Esophagus mucosa (tissue), 1 donor: ENCODE results near the gene RNU1-1. TPM values are rescaled to one million over a fixed set of nuclear protein-coding genes. Genes with fewer than 3 reads are reported as not detected.
A peak's percentile ranks its signal among the peaks of the same experiment; 100 is the strongest.
"Not testable (repeated sequence)": the region's sequence is repeated elsewhere in the genome, so short reads cannot be mapped to it uniquely, and the experiment has no call there.

Source experiments
- ATAC-seq: fragments of 200-7000 bp; cut with Tn5 transposase; one replicate; pipeline ENCODE4 v1.9.1; 2020
- total RNA-seq: library from RNA; stranded (reverse); gene quantifications from one replicate; pipeline ENCODE4 v1.2.4, GENCODE V29; 2023
- donor health status: DM: yes; HTN: yes; CAD: no.

Gene RNU1-1
- total RNA-seq, 1 donor from 2014 or later, result 6,387 TPM

DNA sequence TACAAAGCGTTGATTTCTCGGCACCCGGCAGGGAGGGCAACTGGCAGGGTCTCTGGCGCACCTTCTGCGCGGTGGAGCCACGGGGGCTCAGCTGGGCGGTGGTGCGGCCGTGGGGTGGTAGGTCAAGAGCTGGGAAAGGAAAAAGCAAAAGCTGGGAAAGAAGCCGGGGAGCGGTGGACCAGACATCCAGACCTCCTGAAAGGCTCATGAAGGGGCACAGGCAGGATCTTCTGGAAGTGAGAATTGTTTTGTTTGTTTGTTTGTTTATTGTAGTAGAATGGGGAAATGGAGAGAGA, 7.2 kb upstream of the RNU1-1 start:
- no peak for ATAC-seq

DNA sequence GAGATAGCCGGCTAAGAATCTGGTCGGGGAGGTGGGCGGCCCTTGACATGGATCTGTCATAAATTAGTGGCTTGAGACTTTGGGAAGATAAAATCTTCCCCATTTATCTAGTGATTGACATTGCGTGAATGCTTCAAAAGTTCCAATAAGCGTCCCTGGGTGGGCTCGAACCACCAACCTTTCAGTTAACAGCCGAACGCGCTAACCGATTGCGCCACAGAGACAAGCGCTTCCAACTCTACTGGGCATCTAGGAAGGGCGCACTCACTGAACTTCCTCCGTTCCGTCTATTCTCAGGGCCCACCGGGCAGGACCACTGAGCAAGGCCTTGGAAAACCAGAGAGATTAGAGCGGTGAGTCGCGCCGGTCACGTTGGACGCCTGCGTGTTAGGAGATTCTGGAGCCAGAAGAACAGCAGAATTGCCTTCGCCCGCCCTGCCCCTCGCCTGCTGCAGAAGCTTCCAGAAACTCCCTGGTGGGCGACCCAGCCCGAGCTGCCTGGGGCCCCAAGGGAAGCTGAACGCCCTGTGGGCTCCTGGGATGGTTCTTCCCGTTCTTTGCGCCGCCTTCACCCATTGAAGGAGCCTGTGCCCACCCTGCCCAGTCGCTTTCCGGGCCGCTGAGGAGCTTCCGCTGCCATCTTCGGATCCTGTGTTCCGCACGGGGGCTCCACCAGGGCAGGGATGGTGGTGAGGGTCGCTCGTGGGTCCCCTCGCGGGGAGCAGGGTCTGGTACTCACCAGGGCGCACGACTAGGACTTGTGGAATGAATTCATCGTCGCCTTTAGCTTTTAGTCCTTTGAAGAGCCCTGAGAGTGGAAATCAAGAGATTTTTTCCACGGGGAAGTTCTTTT, 6.6 kb upstream of the RNU1-1 start:
- ATAC-seq, result not testable (repeated sequence)

DNA sequence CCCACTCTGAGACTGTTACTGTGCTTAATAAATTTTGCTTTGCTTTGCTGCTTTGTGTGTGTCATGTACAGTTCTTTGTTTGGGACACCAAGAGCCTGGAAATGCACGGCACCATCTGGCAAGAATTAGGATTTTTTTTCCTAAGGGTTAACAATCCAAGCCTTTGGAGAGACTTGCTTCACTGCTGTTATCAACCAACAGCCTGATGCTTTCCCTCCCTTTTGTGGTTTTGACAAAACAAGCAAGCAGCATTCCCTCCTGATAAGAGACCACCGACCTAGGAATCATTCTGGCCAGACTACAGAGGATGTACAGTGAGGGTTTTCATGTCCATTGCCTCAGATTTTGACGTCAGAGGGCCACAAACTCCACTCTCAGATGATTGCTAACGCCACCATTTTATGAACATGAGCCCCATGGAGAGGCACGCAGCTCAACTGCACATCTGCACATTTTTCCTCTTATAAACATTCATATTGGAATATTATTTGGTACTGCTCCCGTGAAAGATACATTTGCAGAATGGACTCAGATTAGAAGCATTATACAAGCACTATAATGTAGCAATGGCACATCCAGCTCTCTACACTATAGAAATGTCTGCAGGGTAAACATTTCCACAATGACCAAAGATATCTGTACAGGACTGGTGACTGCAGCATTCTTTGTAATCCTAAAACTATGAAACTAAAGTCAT, 5.3 kb upstream of the RNU1-1 start:
- not testable (repeated sequence) for ATAC-seq

DNA sequence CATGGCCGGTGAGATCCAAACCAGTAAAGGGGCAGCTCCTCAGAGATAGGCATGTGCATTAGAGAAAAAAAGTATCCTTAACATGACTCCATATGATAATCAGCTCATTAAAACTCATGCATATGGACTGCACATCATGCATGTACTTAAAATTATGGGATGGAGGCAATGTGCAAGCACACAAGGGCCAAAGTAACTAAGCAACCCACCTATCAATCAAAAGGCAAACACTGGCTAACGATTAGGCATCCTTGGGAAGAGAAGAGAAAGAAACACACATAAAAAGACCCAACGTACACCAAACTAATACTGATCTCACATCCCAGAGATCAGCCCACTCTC, 4.8 kb upstream of the RNU1-1 start:
- not testable (repeated sequence) for ATAC-seq

DNA sequence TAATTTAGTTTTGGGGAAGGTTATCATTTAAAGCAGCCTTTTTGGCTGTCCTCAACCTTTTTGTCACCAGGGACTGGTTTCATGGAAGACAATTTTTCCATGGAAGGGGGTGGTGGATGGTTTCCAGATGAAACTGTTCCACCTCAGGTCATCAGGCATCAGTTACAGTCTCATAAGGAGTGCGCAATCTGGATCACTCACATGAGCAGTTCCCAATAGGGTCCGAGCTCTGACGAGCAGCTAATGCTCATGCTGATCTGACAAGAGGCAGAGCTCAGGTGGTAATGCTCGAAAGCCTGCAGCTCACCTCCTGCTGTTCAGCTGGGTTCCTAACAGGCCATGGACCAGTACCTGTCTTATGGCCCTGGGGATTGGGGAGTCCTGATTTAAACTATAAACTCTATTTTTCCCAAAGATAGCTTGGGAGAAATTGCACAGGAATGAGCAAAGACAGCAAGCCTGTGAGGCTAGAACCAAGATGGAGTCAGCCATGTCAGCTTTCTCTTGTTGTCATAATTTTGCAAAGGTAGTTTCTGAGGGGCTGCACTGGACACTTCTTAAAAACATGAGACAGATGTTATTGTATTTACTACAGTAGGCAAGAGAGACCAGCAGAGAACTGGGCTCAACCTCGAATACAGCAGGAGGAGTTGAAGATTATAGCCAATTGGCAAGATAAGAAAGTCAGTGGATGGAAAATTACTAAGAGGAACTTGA, 2.8 kb upstream of the RNU1-1 start:
- not testable (repeated sequence) for ATAC-seq

DNA sequence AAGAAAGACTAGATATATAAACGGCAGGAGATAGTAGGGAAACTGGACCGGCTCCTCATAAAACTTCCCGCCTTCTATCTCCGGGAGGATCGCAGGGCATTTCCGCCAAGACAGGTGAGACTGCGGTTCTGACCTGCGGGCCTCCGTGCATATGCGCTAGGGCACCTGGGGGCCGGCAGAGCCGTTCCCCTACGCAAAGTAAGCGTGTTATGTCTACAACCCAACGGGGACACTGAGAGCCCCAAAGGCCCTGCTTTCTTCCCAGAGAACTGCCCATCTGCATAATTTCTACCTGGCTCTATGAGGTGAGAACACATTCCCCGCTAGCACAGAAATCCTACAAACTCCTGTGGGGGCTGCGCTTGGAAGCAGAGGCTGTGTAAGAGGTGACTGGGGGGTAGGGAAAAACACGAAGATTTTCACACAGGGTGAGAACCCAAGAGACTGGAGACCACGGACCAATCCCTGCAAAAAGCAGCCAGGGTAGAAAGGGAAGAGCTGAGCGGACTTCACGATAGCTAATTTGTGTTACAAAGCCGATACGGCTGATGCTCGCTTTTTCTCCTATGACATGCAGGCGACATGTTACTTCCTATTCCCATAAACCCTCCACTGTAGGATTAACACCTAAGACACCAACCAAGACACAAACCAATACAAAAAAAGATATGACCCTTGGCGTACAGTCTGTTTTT, 526 bp downstream of the RNU1-1 start:
- peak; percentile 100 for ATAC-seq

DNA sequence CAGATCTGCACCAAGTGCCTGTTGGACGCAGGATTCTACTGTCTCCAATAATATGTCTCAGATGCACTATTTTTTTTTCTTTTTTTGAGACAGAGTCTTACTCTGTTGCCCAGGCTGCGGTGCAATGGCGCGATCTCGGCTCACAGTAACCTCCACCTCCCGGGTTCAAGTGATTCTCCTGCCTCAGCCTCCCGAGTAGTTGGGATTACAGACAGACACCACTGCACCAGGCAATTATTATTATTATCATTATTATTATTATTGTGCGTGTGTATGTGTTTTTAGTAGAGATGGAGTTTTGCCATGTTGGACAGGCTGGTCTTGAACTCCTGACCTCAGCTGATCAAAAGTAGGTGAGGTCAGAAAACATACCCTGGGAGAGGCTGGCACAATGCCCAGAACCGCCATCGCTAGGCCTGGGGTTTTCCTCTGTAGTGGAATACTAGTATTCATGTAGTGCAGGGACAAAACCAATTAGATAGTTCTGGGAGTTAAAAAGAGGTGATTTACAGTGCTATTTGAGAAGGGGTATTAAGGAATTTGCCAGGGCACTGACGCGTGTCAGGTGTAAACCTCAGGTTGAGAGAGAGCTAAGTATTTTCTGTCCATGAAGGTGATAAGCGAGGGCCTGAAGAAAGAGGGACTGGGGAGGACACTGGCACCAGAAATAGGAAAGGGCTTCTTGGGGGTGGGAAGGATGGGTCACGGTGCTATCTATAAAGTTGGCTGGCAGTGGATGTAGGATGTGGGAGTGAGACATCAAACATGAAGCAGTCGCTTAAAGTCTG, 1.3 kb downstream of the RNU1-1 start:
- not testable (repeated sequence) for ATAC-seq

DNA sequence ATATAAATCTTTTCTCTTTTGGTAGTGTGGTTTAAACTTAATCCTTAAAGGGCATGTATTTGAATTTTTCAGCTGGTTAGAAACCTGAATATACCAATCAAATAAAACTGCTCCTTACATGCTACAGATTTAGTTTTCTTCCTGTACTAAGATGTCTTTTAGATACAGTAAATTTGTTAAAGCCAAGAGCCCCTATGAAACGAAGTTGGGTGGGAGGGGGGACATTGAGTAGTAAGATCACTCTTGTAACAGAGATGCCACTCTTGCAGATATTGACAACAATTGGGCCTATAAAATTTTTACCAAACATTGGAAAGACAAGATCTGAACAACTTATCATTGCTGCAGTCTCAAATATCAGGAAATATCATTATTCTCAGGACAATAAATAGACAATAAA, 2.2 kb downstream of the RNU1-1 start:
- not testable (repeated sequence) for ATAC-seq

DNA sequence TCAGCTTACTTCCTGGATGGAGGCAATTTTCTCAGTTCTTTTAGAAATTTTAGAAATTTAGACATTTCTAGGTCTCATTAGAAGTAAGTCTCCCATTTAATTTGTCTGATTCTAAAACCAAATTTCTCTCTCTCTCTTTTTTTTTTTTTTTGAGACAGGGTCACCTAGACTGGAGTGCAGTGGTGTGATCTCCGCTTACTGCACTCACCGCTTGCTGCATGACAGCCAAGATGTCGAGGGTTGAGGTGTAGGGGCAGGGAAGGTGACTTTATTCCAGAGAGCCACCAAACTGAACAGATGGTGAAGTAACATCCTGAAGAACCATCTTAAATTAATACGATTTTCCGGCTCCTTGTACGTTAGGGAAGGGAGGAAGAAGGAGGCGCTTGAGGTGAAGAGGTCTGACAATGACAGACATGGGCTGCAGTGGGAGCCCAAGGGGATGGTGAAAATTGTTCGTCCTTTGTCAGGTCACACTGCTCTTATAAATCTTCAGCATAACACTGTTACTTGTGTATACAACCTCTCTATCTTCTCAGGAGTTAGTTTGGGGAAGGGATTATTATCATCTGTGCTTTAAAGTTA, 5.1 kb downstream of the RNU1-1 start:
- peak; percentile 40 for ATAC-seq

DNA sequence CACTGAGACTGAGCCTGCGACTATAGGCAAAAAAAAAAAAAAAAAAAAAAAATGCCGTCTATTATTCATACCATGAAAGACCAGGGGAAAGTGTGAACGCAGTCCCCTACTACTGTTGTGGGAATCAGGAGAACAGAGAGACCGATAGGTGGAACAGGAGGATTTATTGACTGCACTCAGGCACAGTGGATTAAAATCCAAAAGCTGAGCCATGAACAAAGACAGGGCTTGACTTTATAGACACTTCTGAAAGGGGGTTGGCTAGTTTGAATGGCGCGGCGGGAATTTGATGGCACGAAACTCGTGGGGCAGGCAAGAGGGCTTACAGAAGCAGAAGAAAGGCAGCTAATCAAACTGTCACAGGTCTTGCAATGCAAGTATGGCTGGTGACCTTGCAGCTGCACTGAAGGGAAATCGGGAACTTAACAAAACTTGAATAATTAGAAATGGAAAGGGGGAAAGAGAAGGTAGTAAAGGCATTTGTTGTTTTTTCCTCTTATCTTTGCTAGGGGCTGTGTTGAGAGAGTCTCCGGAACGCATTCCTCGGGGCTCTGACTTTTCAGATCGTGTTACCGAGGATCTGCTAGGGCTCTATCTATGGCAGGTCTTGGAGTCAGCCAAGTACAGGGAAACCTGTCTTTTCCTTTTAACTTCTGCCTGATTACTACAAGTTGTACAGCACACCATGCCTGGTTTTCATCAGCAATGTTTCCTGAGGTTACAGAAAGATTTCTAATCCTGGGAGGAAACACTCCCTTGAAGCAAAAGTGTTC, 7.5 kb downstream of the RNU1-1 start:
- ATAC-seq, result not testable (repeated sequence)

DNA sequence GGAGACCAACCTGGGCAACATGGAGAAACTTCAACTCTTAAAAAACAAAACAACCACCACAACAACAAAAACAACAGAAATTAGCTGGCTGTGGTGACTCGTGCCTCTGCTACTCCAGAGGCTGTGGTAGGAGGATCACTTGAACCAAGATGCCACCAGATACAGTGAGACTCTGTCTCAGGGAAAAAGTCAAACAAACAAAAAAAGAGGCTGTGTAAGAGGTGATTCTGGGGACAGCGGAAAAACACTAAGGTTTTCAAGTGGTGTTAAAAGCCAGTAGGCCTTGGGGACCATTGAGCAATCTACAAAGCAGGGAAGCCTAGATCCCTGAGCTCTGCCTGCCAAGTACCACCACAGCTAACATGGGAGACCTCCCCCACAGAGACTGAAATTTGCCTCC, 8.2 kb downstream of the RNU1-1 start:
- ATAC-seq, result not testable (repeated sequence)

DNA sequence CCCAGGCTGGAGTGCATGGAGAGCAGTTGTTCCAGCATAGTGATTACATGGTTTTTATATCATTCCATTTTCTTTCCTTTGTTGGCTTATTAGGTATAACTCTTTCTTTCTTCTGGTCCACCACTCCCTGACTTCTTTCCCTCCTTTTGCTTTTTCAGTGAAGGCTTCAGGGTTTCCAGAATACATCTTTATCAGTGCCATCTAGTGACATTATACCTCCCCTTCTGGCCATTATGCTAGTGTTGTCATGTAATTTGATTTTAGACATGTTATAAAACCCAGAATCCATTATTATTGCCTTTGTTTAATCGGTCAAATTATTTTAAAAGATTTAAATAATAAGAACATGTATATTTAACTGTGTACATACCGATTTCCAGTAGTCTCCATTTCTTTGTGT, 10.6 kb downstream of the RNU1-1 start:
- no peak for ATAC-seq

DNA sequence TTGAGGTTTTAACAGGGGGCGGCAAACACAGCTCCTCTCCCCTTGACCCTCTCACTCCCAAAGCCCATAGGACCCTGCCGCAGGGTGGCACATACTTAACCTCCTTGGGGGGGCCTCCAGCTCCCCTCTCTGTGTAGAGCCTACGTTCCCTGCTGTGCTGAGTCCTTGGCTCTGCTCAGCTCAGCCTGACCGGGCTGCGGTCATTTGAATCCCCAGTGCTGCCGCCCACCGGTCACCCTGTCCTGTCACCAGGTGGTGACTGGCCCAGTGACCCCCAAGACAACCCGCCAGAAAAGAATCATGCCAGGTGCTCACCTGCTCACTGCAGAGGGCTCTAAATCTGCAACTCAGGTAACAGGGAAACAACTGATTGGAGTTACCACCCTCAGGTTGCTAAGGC, 12.6 kb downstream of the RNU1-1 start:
- not testable (repeated sequence) for ATAC-seq

DNA sequence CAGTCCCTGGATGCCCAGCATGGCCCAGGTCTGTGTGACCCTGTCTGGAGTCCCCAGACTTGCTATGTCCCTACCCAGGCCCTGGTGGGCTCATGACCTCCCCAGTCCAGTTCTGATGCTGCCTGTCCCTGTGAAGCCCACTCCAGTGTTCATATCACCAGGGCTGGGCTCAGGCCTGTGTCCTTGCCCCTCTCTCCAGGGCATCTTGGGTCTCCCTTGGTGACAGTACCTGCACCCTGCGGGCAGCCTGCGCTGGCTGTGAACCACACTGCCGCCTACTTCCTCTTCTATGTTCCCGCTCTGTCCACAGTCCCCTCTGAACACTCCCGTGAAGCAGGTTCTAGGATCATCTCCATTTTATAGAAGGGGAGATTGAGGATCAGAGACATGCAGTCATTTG, 13.1 kb downstream of the RNU1-1 start:
- peak; percentile 26 for ATAC-seq

DNA sequence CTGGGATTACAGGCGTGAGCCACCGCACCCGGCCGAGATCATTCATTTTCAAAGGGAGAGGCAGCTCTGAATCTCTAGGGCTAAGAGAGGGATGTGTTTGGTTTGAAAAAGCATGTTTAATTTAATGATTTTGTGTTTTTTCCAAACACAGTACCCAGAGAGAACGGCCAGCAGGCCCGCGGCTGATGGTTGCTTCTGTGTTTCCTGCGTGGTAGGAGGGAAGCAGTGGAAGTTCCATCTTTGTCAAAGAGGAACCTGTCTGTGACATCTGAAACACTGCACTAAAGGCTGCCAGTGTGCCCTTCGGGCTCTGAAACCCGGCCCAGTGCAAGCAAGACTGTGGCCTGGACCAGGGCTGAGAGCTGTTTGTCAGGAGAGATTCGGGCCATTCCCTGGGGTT, 13.6 kb downstream of the RNU1-1 start:
- ATAC-seq, result not testable (repeated sequence)

DNA sequence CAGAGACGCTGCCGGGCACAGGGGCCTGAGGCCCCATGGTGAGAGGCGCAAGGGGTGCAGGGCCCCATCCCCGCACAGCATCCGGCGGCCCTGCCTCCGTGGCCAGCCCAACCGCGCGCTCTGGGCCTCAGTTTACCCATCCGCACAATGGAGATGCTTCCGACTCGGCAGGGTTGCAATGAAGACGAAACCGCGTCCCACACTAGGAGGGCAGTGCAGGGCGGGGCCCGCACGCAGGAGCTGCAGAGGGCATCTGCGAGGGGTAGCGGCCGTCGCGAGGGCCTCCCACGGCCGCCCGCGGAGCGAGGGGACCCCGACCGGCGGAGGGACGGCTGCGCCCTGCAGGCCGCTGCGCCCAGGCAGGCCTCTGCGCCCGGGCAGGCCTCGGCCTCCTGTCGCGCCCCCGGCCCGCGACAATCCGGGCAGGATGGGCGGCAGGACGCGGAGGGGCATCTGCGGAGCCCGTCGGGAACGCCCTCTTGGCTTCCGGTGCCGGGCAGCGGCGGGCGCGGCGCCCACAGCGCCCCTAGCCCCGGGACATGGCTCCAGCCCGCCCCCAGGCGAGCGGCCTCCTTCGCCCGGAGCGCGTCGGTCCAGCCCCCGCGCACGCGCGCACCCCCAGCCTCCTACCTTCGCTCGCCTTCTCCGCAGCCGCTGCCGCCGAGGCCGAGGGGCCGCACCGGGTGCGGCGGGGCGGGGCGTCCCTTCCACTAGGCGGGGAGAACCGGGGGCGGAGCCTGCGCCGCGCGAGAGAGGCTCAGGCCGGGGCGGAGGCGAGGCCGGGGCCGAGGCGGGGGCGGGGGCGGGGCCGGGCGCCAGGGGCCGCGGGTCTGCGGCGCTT, 15.3 kb downstream of the RNU1-1 start:
- ATAC-seq, result peak; percentile 85

DNA sequence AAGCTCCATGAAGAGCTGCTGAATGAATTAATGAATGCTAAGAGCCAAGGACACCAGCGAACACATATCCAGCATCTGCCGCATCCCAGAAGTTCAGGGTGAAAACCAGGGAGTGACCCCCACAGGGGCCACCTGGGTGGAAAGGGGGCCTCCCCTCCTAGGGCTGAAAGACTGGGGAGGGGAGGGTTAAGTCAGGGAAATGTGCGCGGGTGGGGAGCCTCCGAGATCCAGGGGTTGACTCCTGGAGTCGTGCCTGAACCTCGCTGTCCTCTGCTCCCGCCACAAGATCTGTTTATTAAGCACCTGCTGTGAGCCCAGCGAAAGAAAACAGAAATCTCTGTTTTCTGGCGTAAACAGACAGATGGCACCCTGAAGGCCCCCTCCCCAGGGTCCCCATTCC, 16.0 kb downstream of the RNU1-1 start:
- not testable (repeated sequence) for ATAC-seq

DNA sequence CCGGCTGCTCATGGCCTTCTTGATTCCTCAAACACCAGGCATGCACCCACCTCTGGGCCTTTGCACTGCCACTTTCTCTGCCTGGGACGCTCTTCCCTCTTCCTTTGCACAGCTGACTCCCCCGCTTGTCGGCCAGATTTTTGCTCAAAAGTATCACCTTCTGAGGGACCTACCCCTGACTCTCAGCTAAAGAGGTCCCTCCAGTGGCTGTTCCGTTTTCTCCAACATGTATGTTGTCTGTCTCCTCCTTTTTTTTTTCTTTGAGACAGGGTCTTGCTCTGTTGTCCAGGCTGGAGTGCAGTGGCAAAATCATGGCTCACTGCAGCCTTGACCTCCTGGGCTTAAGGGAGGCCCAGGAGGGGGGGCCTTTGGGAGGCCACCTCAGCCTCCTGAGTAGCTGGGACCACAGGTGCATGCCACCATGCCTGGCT, 16.6 kb downstream of the RNU1-1 start:
- not testable (repeated sequence) for ATAC-seq

DNA sequence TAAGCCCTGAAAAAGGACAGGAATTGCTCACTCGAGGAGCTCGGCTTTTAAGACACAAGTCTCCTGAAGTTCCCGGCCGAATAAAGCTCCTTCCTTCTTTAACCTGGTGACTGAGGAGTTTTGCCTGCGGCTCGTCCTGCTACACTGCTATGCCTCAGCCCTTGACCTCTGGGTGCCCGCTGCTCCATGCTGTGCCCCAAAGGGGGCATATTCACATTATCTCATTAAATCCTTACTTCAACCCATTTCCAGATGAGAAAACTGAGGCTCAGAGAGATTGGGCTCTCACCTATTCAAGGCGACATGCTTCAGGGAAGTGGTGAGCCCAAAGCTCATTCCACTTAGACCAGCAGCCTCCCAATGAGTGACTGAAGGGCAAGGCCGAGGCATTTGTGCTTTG, 20.4 kb downstream of the RNU1-1 start:
- ATAC-seq, result not testable (repeated sequence)

DNA sequence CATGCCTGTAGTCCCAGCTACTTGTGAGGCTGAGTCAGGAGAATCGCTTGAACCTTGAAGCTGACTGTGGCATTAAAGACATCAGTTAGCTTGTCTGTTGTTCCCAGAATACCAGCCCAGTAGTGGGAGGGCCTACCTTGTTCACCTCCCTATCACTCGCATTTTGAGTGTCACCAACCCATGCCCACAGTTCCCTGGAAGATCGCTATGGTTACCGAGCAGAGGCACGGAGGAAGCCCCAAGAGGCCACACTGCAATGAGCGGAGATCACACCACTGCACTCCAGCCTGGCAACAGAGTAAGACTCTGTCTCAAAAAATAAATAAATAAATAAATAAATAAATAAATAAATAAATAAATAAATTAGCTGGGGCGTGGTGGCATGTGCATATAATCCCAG, 21.1 kb downstream of the RNU1-1 start:
- not testable (repeated sequence) for ATAC-seq
